Psoas muscle (tissue), 8 donors: ENCODE measurements around the gene RABGAP1L. TPM values are rescaled to one million over a fixed set of nuclear protein-coding genes. Genes with fewer than 3 reads are reported as not detected.
"Not testable (repeated sequence)": the region's sequence is repeated elsewhere in the genome, so short reads cannot be mapped to it uniquely, and the experiment has no call there.

Source experiments
- ATAC-seq, 4 donors: fragments of 200-7000 bp; cut with Tn5 transposase; one replicate each; pipeline ENCODE4 v1.9.1; 2020; ENCODE audit warnings: moderate library complexity in 3 of 4, mild to moderate bottlenecking in 2 of 4
- DNase-seq, 2 donors: peaks; one replicate each; pipeline ENCODE4 v3.0.0-alpha.2; 2020
- H3K27ac ChIP-seq: fragments of 200-600 bp; one replicate; pipeline ENCODE4 v1.8.0; 2022
- H3K27me3 ChIP-seq, 3 donors: fragments of 200-600 bp in 1 of 3; one replicate each; pipeline versions ENCODE4 v1.6.1 to v1.8.0; 2013 to 2022; ENCODE audit warnings: low read length in 2 of 3, mild to moderate bottlenecking in 2 of 3, moderate library complexity in 1 of 3; ENCODE audit not compliant: insufficient read depth in 3 of 3
- H3K36me3 ChIP-seq, 2 donors: fragments of 200-600 bp in 1 of 2; one replicate each; pipeline versions ENCODE4 v1.6.1 to v1.8.0; 2013 to 2022; ENCODE audit warnings: low read depth in 1 of 2, mild to moderate bottlenecking in 1 of 2, moderate library complexity in 1 of 2; ENCODE audit not compliant: insufficient read depth in 1 of 2
- H3K4me1 ChIP-seq: fragments of 200-600 bp; one replicate; pipeline ENCODE4 v1.8.0; 2022
- H3K4me3 ChIP-seq: fragments of 200-600 bp; one replicate; pipeline ENCODE4 v1.8.0; 2022; ENCODE audit warnings: mild to moderate bottlenecking
- H3K9me3 ChIP-seq: fragments of 200-600 bp; one replicate; pipeline ENCODE4 v1.8.0; 2022
- WGBS, 3 donors: extraction: QIAGEN DNeasy Blood & Tissue Kit; methylation state at CpG; one replicate each; pipeline versions ENCODE4 v1.1.6 to v1.1.7; 2013; 5-methylcytosine and 5-hydroxymethylcytosine counted together
- intact Hi-C, 2 donors: fragments of 100-400 bp; cut with DNase I; formaldehyde crosslinking; loops; one replicate each; pipeline versions ENCODE4 v1.11.0 to v1.14.2; 2022
- polyA plus RNA-seq, 3 donors: library from polyadenylated mRNA; stranded (reverse); fragments of 200-250 nt; gene quantifications; one replicate each; pipeline ENCODE4 v1.2.3, GENCODE V29; 2013
- total RNA-seq, 4 donors: library from RNA; stranded (reverse); fragmentation: NEBNext Ultra II Directional in 2 of 4; extraction: Animal tissue kit (Norgen Biotek cat#: 25700) in 2 of 4; gene quantifications; one replicate each; pipeline versions ENCODE4 v1.2.1 to v1.2.4, GENCODE V29; 2021 to 2023
- TF ChIP-seq, protein P1 (sequence below): fragments of 200-600 bp; IDR thresholded peaks from one replicate; pipeline ENCODE4 v1.8.0; 2022; ENCODE audit warnings: antibody characterized with exemption
- donor health status: healthy with polysubstance abuse.
- donor health status: DM: no; HTN: no; CAD: no; lungs with moderate emphysema.
- donor health status: Bipolar disorder and iron deficiency.
- donor health status: healthy.
- donor health status: DM: yes; HTN: yes; CAD: no.
- donor health status: DM: no; HTN: no; CAD: no.
- donor health status: DM: no; HTN: no; CAD: no.
- donor health status: DM: yes; HTN: yes; CAD: no.

RABGAP1L gene
- total and polyA plus RNA-seq, 7 donors = 2.9 to 14.4 (median 8.7) TPM

DNA sequence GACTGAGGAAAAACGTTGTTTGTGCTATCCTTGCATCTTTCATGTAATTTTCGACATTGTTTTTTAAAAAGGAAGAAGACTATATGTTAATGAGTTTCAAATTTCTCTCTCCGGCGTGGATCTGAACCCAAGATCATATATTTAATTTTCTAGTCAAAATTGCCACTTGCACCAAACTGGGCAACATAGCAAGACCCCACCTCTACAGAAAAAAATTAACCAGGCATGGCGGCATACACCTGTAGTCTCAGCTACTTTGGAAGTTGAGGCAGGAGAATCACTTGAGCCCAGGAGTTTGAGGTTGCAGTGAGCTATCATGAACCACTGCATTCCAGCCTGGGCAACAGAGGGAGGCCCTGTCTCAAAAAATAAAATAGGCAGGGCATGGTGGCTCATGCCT, 16.5 kb upstream of the RABGAP1L start:
- ATAC-seq (no peak), DNase-seq (no peak)
- WGBS, 3 donors = 86 to 87% (median 86%) methylated on average over 5 of the region's 5 CpGs
- intact Hi-C loops = no loop called here
- no peaks in the 10 kb centered on the region for H3K27me3 ChIP-seq
- TF ChIP-seq, protein P1, sequence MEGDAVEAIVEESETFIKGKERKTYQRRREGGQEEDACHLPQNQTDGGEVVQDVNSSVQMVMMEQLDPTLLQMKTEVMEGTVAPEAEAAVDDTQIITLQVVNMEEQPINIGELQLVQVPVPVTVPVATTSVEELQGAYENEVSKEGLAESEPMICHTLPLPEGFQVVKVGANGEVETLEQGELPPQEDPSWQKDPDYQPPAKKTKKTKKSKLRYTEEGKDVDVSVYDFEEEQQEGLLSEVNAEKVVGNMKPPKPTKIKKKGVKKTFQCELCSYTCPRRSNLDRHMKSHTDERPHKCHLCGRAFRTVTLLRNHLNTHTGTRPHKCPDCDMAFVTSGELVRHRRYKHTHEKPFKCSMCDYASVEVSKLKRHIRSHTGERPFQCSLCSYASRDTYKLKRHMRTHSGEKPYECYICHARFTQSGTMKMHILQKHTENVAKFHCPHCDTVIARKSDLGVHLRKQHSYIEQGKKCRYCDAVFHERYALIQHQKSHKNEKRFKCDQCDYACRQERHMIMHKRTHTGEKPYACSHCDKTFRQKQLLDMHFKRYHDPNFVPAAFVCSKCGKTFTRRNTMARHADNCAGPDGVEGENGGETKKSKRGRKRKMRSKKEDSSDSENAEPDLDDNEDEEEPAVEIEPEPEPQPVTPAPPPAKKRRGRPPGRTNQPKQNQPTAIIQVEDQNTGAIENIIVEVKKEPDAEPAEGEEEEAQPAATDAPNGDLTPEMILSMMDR = no peak
- no peaks in the 10 kb centered on the region for H3K36me3 ChIP-seq
- H3K9me3 ChIP-seq = no peaks in the 10 kb centered on the region
- no peaks in the 10 kb centered on the region for H3K4me1 ChIP-seq
- no peak overlapping the region for H3K27ac ChIP-seq
- H3K4me3 ChIP-seq = no peak overlapping the region

GRCh38 chr1:174143727-174144396, 15.5 kb upstream of the RABGAP1L start:
- ATAC-seq, H3K4me1 ChIP-seq, H3K36me3 ChIP-seq, H3K9me3 ChIP-seq, DNase-seq, intact Hi-C loops, H3K4me3 ChIP-seq, H3K27ac ChIP-seq, H3K27me3 ChIP-seq: not testable (repeated sequence)
- WGBS, 3 donors = 69 to 81% (median 78%) methylated on average over 11 to 12 of the region's 12 CpGs

GRCh38 chr1:174144397-174144783, 14.9 kb upstream of the RABGAP1L start:
- H3K27me3 ChIP-seq, H3K9me3 ChIP-seq, H3K4me1 ChIP-seq, H3K36me3 ChIP-seq, ATAC-seq, H3K4me3 ChIP-seq, H3K27ac ChIP-seq, intact Hi-C loops, DNase-seq: not testable (repeated sequence)
- WGBS, 3 donors = 72 to 82% (median 76%) methylated on average over 3 of the region's 3 CpGs

DNA sequence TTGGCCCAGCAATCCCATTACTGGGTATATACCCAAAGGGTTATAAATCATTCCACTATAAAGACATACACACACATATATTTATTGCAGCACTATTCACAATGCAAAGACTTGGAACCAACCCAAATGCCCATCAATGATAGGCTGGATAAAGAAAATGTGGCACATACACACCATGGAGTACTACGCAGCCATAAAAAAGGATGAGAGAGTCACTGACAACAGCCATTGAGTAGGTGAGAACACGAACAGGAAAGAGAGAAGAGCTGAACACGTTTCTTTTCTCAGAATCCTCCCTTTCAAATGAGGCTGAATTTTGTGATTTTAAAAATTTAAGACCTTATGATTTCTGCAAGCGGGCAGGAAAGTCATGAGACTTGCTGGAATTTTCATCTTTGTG, 10.1 kb upstream of the RABGAP1L start:
- peaks cover 6% of the 10 kb centered on the region for H3K9me3 ChIP-seq

GRCh38 chr1:174150499-174150898, 8.8 kb upstream of the RABGAP1L start:
- H3K4me1 ChIP-seq = no peaks in the 10 kb centered on the region
- ATAC-seq (no peak), DNase-seq (no peak)
- H3K36me3 ChIP-seq = no peaks in the 10 kb centered on the region
- 94 to 98% (median 96%) methylated on average over 2 of the region's 2 CpGs for WGBS, 3 donors
- TF ChIP-seq, protein P1 = no peak
- intact Hi-C loops = no loop called here
- H3K27ac ChIP-seq = no peak overlapping the region
- H3K4me3 ChIP-seq = no peak overlapping the region
- no peaks in the 10 kb centered on the region for H3K27me3 ChIP-seq
- peaks cover 6% of the 10 kb centered on the region for H3K9me3 ChIP-seq

More for the DNA sequence above, 10.1 kb upstream of the RABGAP1L start:
- WGBS, 3 donors = 62 to 71% (median 68%) methylated on average over 4 of the region's 4 CpGs
- H3K27ac ChIP-seq = no peak overlapping the region
- H3K27me3 ChIP-seq = no peaks in the 10 kb centered on the region
- intact Hi-C loops = no loop called here
- no peak for ATAC-seq
- H3K4me1 ChIP-seq = no peaks in the 10 kb centered on the region
- no peak overlapping the region for H3K4me3 ChIP-seq
- TF ChIP-seq, protein P1 = no peak
- H3K36me3 ChIP-seq = no peaks in the 10 kb centered on the region
- DNase-seq = no peak

DNA sequence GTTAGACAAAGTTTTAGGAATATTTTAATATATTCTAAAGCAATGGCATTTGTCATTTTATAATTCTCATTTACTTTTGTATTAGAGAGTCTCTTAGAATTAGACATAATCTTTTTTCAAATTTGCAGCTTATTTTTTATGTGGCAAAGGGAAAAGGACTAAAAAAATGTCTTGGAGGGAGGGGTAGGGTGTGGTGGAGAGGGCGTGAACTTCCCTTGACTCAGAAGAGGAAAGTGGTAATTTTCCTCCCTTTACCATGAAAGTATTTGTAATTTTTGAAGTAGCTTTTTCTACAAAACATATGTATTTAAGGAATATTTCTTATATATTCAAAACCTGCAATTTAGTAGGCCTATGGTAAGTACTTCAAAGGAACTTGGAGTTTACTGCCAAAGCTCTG, 6.9 kb upstream of the RABGAP1L start:
- Histone ChIP-seq H3K36me3 (no peaks in the 10 kb centered on the region), H3K4me1 (no peaks in the 10 kb centered on the region), H3K27ac (no peak overlapping the region), H3K4me3 (no peak overlapping the region), H3K9me3 (peaks cover 6% of the 10 kb centered on the region), H3K27me3 (no peaks in the 10 kb centered on the region)
- DNase-seq (no peak), ATAC-seq (no peak)
- 68 to 94% (median 85%) methylated on average over 1 of the region's 1 CpG for WGBS, 3 donors
- TF ChIP-seq, protein P1 = no peak
- intact Hi-C loops = no loop called here
